ENCODE measurements around the gene TCEANC.

- no peak for TF ChIP-seq ATOH8 (CRISPR knock-in tag; IDR thresholded peaks at IDR 0.05; ENCODE audit: low read depth)
- TF ChIP-seq POLR2A (IDR thresholded peaks at IDR 0.05; ENCODE audit: low read length), result no peak
- TF ChIP-seq CTCF (IDR thresholded peaks at IDR 0.05), result no peak
Measured at GRCh38 chrX:13605611-13606010, 47.3 kb upstream of the TCEANC start.

All from A549 (cell line).